Right atrium auricular region (tissue), 2 donors: Measurements from ENCODE around the gene BCL10. TPM values are rescaled to one million over a fixed set of nuclear protein-coding genes. Genes with fewer than 3 reads are reported as not detected.

Experiments used
- DNase-seq: peaks from one replicate; pipeline ENCODE4 v3.0.0-alpha.2; 2019; ENCODE audit warnings: low spot score
- H3K27ac ChIP-seq, 2 donors: fragments of 200-600 bp; sonication (generic); 1 replicate in 1 of 2; 2 replicates in 1 of 2; pipeline ENCODE4 v1.5.1; 2016 to 2019
- H3K27me3 ChIP-seq, 2 donors: fragments of 200-600 bp; sonication (generic); one replicate each; pipeline versions ENCODE4 v1.5.1 to v1.6.0; 2017 to 2019
- H3K36me3 ChIP-seq: fragments of 200-600 bp; sonication (generic); one replicate; pipeline ENCODE4 v1.5.1; 2016
- H3K4me1 ChIP-seq, 2 donors: fragments of 200-600 bp; sonication (generic); one replicate each; pipeline versions ENCODE4 v1.5.1 to v1.6.0; 2017 to 2019
- H3K4me3 ChIP-seq, 2 donors: fragments of 200-600 bp; sonication (generic); 1 replicate in 1 of 2; 2 replicates in 1 of 2; pipeline ENCODE4 v1.5.1; 2017 to 2019; ENCODE audit warnings: mild to moderate bottlenecking in 1 of 2, moderate library complexity in 1 of 2
- H3K9me3 ChIP-seq, 2 donors: fragments of 200-600 bp; sonication (generic); one replicate each; pipeline ENCODE4 v1.5.1; 2019
- total RNA-seq, 2 donors: library from RNA; depleted of rRNA; stranded (reverse); fragments of >200 nt; gene quantifications; one replicate each; pipeline ENCODE4 v1.1.0, GENCODE V29; 2016
- TF ChIP-seq, protein P1 (sequence below), 2 donors: fragments of 200-600 bp; sonication (generic); IDR thresholded peaks; one replicate each; pipeline ENCODE4 v1.5.1; 2019; ENCODE audit warnings: antibody characterized with exemption in 2 of 2

Gene BCL10
- total RNA-seq, 2 donors from 2014 or later: 7.5 to 8.0 TPM

DNA sequence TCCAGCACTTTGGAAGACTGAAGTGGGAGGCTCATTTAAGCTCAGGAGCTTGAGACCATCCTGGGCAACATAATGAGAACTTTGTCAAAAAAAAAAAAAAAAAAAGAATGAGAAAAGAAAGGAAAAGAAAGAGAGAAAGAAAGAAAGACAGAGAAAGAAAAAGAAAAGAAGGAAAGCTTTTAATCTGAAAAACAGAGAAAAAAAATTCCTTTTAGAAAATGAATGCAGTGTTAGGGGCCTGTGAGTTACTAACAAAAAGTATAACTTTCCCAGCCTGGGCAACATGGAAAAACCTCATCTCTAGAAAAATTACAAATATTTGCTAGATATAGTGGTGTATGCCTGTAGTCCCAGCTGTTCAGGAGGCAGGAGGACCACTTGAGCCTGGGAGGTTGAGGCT is 59.7 kb downstream of the BCL10 start:
- Histone ChIP-seq H3K36me3 (no peaks in the 10 kb centered on the region), H3K27ac (no peak overlapping the region), H3K27me3 (no peaks in the 10 kb centered on the region), H3K4me3 (no peak overlapping the region), H3K4me1 (no peaks in the 10 kb centered on the region), H3K9me3 (no peaks in the 10 kb centered on the region)
- TF ChIP-seq, protein P1, sequence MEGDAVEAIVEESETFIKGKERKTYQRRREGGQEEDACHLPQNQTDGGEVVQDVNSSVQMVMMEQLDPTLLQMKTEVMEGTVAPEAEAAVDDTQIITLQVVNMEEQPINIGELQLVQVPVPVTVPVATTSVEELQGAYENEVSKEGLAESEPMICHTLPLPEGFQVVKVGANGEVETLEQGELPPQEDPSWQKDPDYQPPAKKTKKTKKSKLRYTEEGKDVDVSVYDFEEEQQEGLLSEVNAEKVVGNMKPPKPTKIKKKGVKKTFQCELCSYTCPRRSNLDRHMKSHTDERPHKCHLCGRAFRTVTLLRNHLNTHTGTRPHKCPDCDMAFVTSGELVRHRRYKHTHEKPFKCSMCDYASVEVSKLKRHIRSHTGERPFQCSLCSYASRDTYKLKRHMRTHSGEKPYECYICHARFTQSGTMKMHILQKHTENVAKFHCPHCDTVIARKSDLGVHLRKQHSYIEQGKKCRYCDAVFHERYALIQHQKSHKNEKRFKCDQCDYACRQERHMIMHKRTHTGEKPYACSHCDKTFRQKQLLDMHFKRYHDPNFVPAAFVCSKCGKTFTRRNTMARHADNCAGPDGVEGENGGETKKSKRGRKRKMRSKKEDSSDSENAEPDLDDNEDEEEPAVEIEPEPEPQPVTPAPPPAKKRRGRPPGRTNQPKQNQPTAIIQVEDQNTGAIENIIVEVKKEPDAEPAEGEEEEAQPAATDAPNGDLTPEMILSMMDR (IDR thresholded peaks at IDR 0.05): no peak
- no peak for DNase-seq

Other genes starting within 250 kb of the BCL10 start
- gene MCOLN3, start 228.1 kb downstream of the BCL10 start, total RNA-seq: 1 to 10 TPM; 2.9 to 5.5 TPM
- gene SYDE2, start 75.6 kb downstream of the BCL10 start, total RNA-seq: 10 to 100 TPM; 15.4 to 21.8 TPM
- 1 to 10 TPM; 7.5 to 8.6 TPM for gene C1orf52, start 17.0 kb downstream of the BCL10 start, total RNA-seq
- gene DDAH1, start 188.5 kb upstream of the BCL10 start, total RNA-seq: 10 to 100 TPM; 10.8 to 18.3 TPM